Uterus (tissue), 4 donors: Measurements from ENCODE around the gene HSD3B7. TPM values are rescaled to one million over a fixed set of nuclear protein-coding genes. Genes with fewer than 3 reads are reported as not detected.

Source experiments
- DNase-seq, 2 donors: peaks; one replicate each; pipeline ENCODE4 v3.0.0-alpha.2; 2019 to 2020
- H3K27ac ChIP-seq, 2 donors: fragments of 200-600 bp; sonication (generic); 1 replicate in 1 of 2; 2 replicates in 1 of 2; pipeline ENCODE4 v1.5.1; 2016 to 2018
- H3K27me3 ChIP-seq, 2 donors: fragments of 200-600 bp; sonication (generic); one replicate each; pipeline ENCODE4 v1.5.1; 2018 to 2019; ENCODE audit warnings: control low read depth in 1 of 2
- H3K36me3 ChIP-seq, 2 donors: fragments of 200-600 bp; sonication (generic); one replicate each; pipeline ENCODE4 v1.5.1; 2019; ENCODE audit warnings: control low read depth in 1 of 2
- H3K4me1 ChIP-seq, 2 donors: fragments of 200-600 bp; sonication (generic); one replicate each; pipeline ENCODE4 v1.5.1; 2018 to 2019; ENCODE audit warnings: control low read depth in 1 of 2
- H3K4me3 ChIP-seq, 2 donors: fragments of 200-600 bp; sonication (generic); 1 replicate in 1 of 2; 2 replicates in 1 of 2; pipeline ENCODE4 v1.5.1; 2018 to 2019; ENCODE audit warnings: mild to moderate bottlenecking in 1 of 2
- H3K9me3 ChIP-seq, 2 donors: fragments of 200-600 bp; sonication (generic); one replicate each; pipeline ENCODE4 v1.5.1; 2019; ENCODE audit warnings: control low read depth in 1 of 2
- CTCF ChIP-seq, 4 experiments: fragments of 200-600 bp in 2 of 4; fragments of 450-650 bp in 2 of 4; sonication (generic) in 2 of 4; IDR thresholded peaks; one replicate each; pipeline ENCODE4 v1.5.1; 2016 to 2019; ENCODE audit warnings: antibody characterized with exemption in 4 of 4, mild to moderate bottlenecking in 2 of 4, moderate library complexity in 1 of 4
- POLR2A ChIP-seq, 2 donors: fragments of 450-650 bp; IDR thresholded peaks; one replicate each; pipeline ENCODE4 v1.6.1; 2016; ENCODE audit warnings: antibody characterized with exemption in 2 of 2, mild to moderate bottlenecking in 1 of 2, moderate library complexity in 1 of 2
- intact Hi-C: fragments of 100-400 bp; cut with DNase I; formaldehyde crosslinking; loops from one replicate; pipeline ENCODE4 v1.15.1; 2023; ENCODE audit warnings: low total_unique reads
- total RNA-seq, 4 donors: library from RNA; depleted of rRNA in 3 of 4; stranded (reverse); fragments of >200 nt in 3 of 4; gene quantifications; one replicate each; pipeline versions ENCODE4 v1.1.0 to v1.2.4, GENCODE V29; 2014 to 2023
- donor health status: DM: yes; HTN: yes; CAD: no.

Gene HSD3B7
- total RNA-seq, 4 donors from 2014 or later, result 7.2 to 18.0 (median 11.3) TPM

- H3K27me3 ChIP-seq, result no peaks in the 10 kb centered on the region
- no peaks in the 10 kb centered on the region for H3K9me3 ChIP-seq
- intact Hi-C loops, result no loop called here
- H3K4me1 ChIP-seq, result no peaks in the 10 kb centered on the region
- no peak for DNase-seq
- H3K4me3 ChIP-seq, result no peak overlapping the region
- TF ChIP-seq POLR2A (IDR thresholded peaks at IDR 0.05) (no peak), CTCF (IDR thresholded peaks at IDR 0.05) (no peak)
- no peak overlapping the region for H3K27ac ChIP-seq
- no peaks in the 10 kb centered on the region for H3K36me3 ChIP-seq
Measured at GRCh38 chr16:31023627-31024226, 38.7 kb downstream of the HSD3B7 start.

GRCh38 chr16:31025339-31025738 lies 40.3 kb downstream of the HSD3B7 start:
- Histone ChIP-seq H3K9me3 (no peaks in the 10 kb centered on the region), H3K27ac (no peak overlapping the region), H3K36me3 (no peaks in the 10 kb centered on the region), H3K4me1 (no peaks in the 10 kb centered on the region), H3K4me3 (no peak overlapping the region), H3K27me3 (no peaks in the 10 kb centered on the region)
- intact Hi-C loops, result no loop called here
- no peak for DNase-seq
- TF ChIP-seq CTCF (IDR thresholded peaks at IDR 0.05) (no peak), POLR2A (IDR thresholded peaks at IDR 0.05) (no peak)

GRCh38 chr16:31029272-31029671 lies 44.3 kb downstream of the HSD3B7 start:
- H3K9me3 ChIP-seq, result no peaks in the 10 kb centered on the region
- DNase-seq, result no peak
- H3K27me3 ChIP-seq, result no peaks in the 10 kb centered on the region
- H3K4me3 ChIP-seq, result no peak overlapping the region
- H3K36me3 ChIP-seq, result no peaks in the 10 kb centered on the region
- TF ChIP-seq CTCF (IDR thresholded peaks at IDR 0.05) (no peak), POLR2A (IDR thresholded peaks at IDR 0.05) (no peak)
- H3K27ac ChIP-seq, result no peak overlapping the region
- H3K4me1 ChIP-seq, result peaks cover 0 to under 1% of the 10 kb centered on the region in 2 donors
- intact Hi-C loops, result no loop called here

DNA sequence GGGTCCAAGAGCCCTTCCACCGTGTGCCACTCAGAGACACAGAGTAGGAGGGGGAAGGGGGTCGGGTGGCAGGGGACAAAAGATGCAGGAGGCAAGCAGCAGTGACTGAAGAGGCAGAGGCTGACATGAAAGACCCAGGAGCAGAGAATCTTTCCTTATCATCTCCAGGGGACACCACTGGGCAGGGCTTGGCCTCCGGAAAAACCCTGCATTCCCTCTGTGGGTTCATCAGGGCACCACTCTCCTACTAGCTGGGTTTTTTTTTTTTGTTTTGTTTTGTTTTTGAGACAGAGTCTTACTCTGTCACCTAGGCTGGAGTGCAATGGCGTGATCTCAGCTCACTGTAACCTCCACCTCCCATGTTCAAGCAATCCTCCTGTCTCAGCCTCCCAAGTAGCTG lies 46.3 kb downstream of the HSD3B7 start:
- intact Hi-C loops, result no loop called here
- DNase-seq, result no peak
- Histone ChIP-seq H3K27ac (no peak overlapping the region), H3K9me3 (no peaks in the 10 kb centered on the region), H3K4me1 (peaks cover 6% of the 10 kb centered on the region in 2 donors), H3K4me3 (no peak overlapping the region), H3K27me3 (no peaks in the 10 kb centered on the region), H3K36me3 (no peaks in the 10 kb centered on the region)
- TF ChIP-seq CTCF (IDR thresholded peaks at IDR 0.05), result no peak

DNA sequence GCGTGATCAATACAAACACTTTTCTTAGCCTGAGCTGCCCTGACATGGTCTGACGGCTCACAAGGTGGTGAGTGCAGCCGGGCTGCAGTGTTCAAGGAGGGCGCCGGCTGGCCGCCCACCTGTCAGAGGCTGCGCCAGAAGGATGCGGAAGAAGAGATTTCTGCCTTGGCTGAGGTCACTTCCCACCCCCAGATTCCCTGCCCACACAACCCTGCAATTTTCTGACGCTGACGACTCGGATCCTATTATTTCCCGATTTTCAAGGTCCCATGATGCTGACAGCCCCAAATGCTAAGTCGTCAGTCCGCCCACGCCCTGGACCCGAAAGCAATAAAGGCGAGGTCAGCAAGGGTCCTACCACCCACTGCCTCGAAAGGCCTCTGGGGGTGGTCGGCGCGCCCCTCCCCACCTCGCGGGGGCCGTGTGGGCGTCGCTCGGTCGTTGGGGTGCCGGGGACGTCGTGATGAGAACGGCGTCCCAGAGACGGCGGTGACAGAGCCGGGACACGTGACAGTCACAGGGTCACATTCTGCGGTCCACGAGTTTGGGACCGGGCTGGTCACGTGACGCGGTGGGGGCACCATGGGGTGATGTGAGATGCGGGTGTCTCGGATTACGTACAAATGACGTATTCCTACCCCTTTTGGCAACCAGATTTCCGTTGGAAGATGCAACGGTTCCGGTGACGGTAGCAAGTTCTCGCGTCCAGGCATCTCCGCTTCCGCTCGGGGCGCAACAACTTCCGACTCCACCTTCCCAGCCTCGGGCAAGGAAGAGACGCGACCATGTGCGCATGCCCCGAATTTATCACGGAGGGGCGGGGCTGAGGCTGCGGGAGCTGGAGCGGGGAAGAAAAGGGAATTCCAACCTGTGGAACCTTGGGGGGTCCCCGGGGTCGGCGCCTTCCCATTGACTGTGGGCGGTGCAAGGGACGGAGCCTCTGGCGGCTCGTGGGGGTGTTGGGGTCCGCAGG lies 48.0 kb downstream of the HSD3B7 start, which contains the start of gene STX4:
STX4 (plus strand) TSS at position 823 of the 973 bp plus-strand sequence. CDS start 248 bp downstream, outside the sequence.
- peaks cover 6% of the 10 kb centered on the region in 2 donors for H3K4me1 ChIP-seq
- DNase-seq, result peak; percentile 98 to 99
- no peaks in the 10 kb centered on the region for H3K9me3 ChIP-seq
- peak within 1 kb of the TSS; percentile 85 to 100 for H3K4me3 ChIP-seq
- peak within 1 kb of the TSS; percentile 95 for H3K27ac ChIP-seq
- intact Hi-C loops, result no loop called here
- TF ChIP-seq CTCF (IDR thresholded peaks at IDR 0.05) (peak in 2 of 4 experiments; percentile 15 to 20), POLR2A (IDR thresholded peaks at IDR 0.05) (peak; percentile 47 to 62)
- H3K27me3 ChIP-seq, result no peaks in the 10 kb centered on the region
- H3K36me3 ChIP-seq, result no peaks in the 10 kb centered on the region
